SK-N-SH (cell line): ENCODE measurements around the gene MTA3. TPM values are rescaled to one million over a fixed set of nuclear protein-coding genes. Genes with fewer than 3 reads are reported as not detected.

Experiments
- CTCF ChIA-PET: fragments of 300-600, 350-600 bp; formaldehyde crosslinking; extraction: SDS; loops from one replicate; lab custom pipeline; 2021; lab: Yijun Ruan, JAX
- POLR2A ChIA-PET: fragments of 350-600 bp; sonication (Branson Sonifier 250); formaldehyde crosslinking; extraction: SDS; loops from one replicate; lab custom pipeline; 2020; ENCODE audit warnings: antibody characterized with exemption, inconsistent platforms; lab: Yijun Ruan, JAX
- DNase-seq: peaks from one replicate; pipeline ENCODE4 v3.0.0; 2012
- H2AFZ ChIP-seq: fragments of 200-600 bp; sonication (generic); 2 replicates; pipeline ENCODE4 v1.8.1; 2016; ENCODE audit warnings: antibody characterized with exemption, mild to moderate bottlenecking, low read depth
- H3F3A ChIP-seq: fragments of 200-600 bp; sonication (generic); replicated peaks from 2 replicates; pipeline ENCODE3; 2016; ENCODE audit warnings: antibody characterized with exemption, mild to moderate bottlenecking; ENCODE audit not compliant: insufficient read depth
- H3K27ac ChIP-seq, 2 experiments: fragments of 200-500 bp in 1 of 2; fragments of 200-600 bp in 1 of 2; sonication (Bioruptor generic) in 1 of 2; sonication (generic), shearing (Covaris generic) in 1 of 2; 2 replicates each; pipeline versions ENCODE4 v1.5.1 to v1.6.1; 2014 to 2016; ENCODE audit warnings: low read depth in 2 of 2, inconsistent platforms in 1 of 2, low read length in 1 of 2, mild to moderate bottlenecking in 1 of 2, mixed read lengths in 1 of 2
- H3K27me3 ChIP-seq: fragments of 200-600 bp; sonication (generic), shearing (Covaris generic); 2 replicates; pipeline ENCODE4 v1.6.1; 2016; ENCODE audit warnings: mixed run types; ENCODE audit not compliant: insufficient read depth
- H3K36me3 ChIP-seq, 2 experiments: fragments of 200-500 bp in 1 of 2; fragments of 200-600 bp in 1 of 2; sonication (Bioruptor generic) in 1 of 2; sonication (generic) in 1 of 2; replicated peaks in 1 of 2; 2 replicates each; pipeline versions ENCODE3 to v1.5.1; 2014 to 2016; ENCODE audit warnings: low read length in 1 of 2, mild to moderate bottlenecking in 1 of 2; ENCODE audit not compliant: insufficient read depth in 2 of 2, control insufficient read depth in 1 of 2
- H3K4me1 ChIP-seq, 2 experiments: fragments of 200-500 bp in 1 of 2; fragments of 200-600 bp in 1 of 2; sonication (Bioruptor generic) in 1 of 2; sonication (generic), shearing (Covaris generic) in 1 of 2; 2 replicates each; pipeline versions ENCODE4 v1.5.1 to v1.6.1; 2014 to 2016; ENCODE audit warnings: low read depth in 1 of 2, low read length in 1 of 2, mixed run types in 1 of 2; ENCODE audit not compliant: insufficient read depth in 2 of 2, control insufficient read depth in 1 of 2
- H3K4me2 ChIP-seq: fragments of 200-600 bp; sonication (generic), shearing (Covaris generic); 2 replicates; pipeline ENCODE4 v1.6.1; 2017; ENCODE audit warnings: mixed run types
- H3K4me3 ChIP-seq, 2 experiments: fragments of 200-500 bp in 1 of 2; fragments of 200-600 bp in 1 of 2; sonication (Bioruptor generic) in 1 of 2; sonication (generic), shearing (Covaris generic) in 1 of 2; 2 replicates each; pipeline versions ENCODE4 v1.5.1 to v1.8.1; 2014 to 2016; ENCODE audit warnings: low read depth in 2 of 2, inconsistent platforms in 1 of 2, low read length in 1 of 2, mild to moderate bottlenecking in 1 of 2, mixed read lengths in 1 of 2, moderate library complexity in 1 of 2
- H3K79me2 ChIP-seq: fragments of 200-600 bp; sonication (generic); 2 replicates; pipeline ENCODE4 v1.8.1; 2017; ENCODE audit warnings: mild to moderate bottlenecking; ENCODE audit not compliant: insufficient read depth
- H3K9ac ChIP-seq: fragments of 200-600 bp; sonication (generic); 2 replicates; pipeline ENCODE4 v1.6.1; 2017; ENCODE audit warnings: mixed run types
- H3K9me2 ChIP-seq: fragments of 200-600 bp; sonication (generic); 2 replicates; pipeline ENCODE4 v1.6.1; 2017; ENCODE audit warnings: mixed run types
- H3K9me3 ChIP-seq: fragments of 200-600 bp; sonication (generic); 2 replicates; pipeline ENCODE4 v1.6.1; 2017; ENCODE audit warnings: mixed run types, mild to moderate bottlenecking, moderate library complexity
- H4K20me1 ChIP-seq: fragments of 200-600 bp; sonication (generic); 2 replicates; pipeline ENCODE4 v1.6.1; 2017; ENCODE audit warnings: mild to moderate bottlenecking, mixed run types; ENCODE audit not compliant: insufficient read depth
- CTCF ChIP-seq: fragments of 200-600 bp; sonication (generic); IDR thresholded peaks from 2 replicates; pipeline ENCODE4 v1.6.1; 2017; ENCODE audit warnings: antibody characterized with exemption, mild to moderate bottlenecking, moderate library complexity
- FOSL2 ChIP-seq: IDR thresholded peaks from 2 replicates; pipeline ENCODE4 v1.4.0; 2012; ENCODE audit warnings: low read depth, mild to moderate bottlenecking, moderate library complexity, borderline replicate concordance
- IRF3 ChIP-seq: fragments of 150-350 bp; IDR thresholded peaks from 2 replicates; pipeline ENCODE4 v1.6.1; 2016; ENCODE audit warnings: mild to moderate bottlenecking, low read depth, low read length
- JUND ChIP-seq: IDR thresholded peaks from 2 replicates; pipeline ENCODE4 v1.4.0; 2012
- MAX ChIP-seq: IDR thresholded peaks from 2 replicates; pipeline ENCODE4 v1.4.0; 2012; ENCODE audit warnings: low read depth
- NRF1 ChIP-seq: IDR thresholded peaks from 2 replicates; pipeline ENCODE4 v1.6.1; 2012; ENCODE audit warnings: low read depth, mild to moderate bottlenecking, low read length
- PBX3 ChIP-seq: IDR thresholded peaks from 2 replicates; pipeline ENCODE4; 2012
- POLR2AphosphoS5 ChIP-seq: IDR thresholded peaks from 2 replicates; pipeline ENCODE4 v1.6.1; 2012; ENCODE audit warnings: low read depth, low read length
- RAD21 ChIP-seq: IDR thresholded peaks from 2 replicates; pipeline ENCODE4 v1.6.1; 2012; ENCODE audit warnings: mild to moderate bottlenecking, low read length
- RCOR1 ChIP-seq: fragments of 150-350 bp; IDR thresholded peaks from 2 replicates; pipeline ENCODE4 v1.6.1; 2017; ENCODE audit warnings: antibody characterized with exemption, low read length
- REST ChIP-seq: IDR thresholded peaks from 2 replicates; pipeline ENCODE4 v1.6.1; 2012; ENCODE audit warnings: mild to moderate bottlenecking, low read depth, low read length, moderate library complexity
- SIN3A ChIP-seq: IDR thresholded peaks from 2 replicates; pipeline ENCODE4 v1.6.1; 2012; ENCODE audit warnings: low read depth, mild to moderate bottlenecking, low read length, moderate library complexity, borderline replicate concordance
- TCF12 ChIP-seq: IDR thresholded peaks from 2 replicates; pipeline ENCODE4 v1.4.0; 2012
- USF2 ChIP-seq: fragments of 150-350 bp; IDR thresholded peaks from 2 replicates; pipeline ENCODE4 v1.6.1; 2017; ENCODE audit warnings: antibody characterized with exemption, low read length, low read depth, borderline replicate concordance
- YY1 ChIP-seq: IDR thresholded peaks from 2 replicates; pipeline ENCODE4 v1.4.0; 2012; ENCODE audit warnings: low read depth, mild to moderate bottlenecking
- ZBTB33 ChIP-seq: IDR thresholded peaks from 2 replicates; pipeline ENCODE4 v1.4.0; 2012; ENCODE audit warnings: low read depth, borderline replicate concordance
- WGBS: methylation state at CpG from one replicate; pipeline ENCODE4 v1.1.6; 2017; ENCODE audit warnings: low lambda C conversion rate; 5-methylcytosine and 5-hydroxymethylcytosine counted together
- polyA plus RNA-seq, 3 experiments: library from polyadenylated mRNA; depleted of rRNA; stranded (reverse); fragments of >200 nt; gene quantifications; 2 replicates each; pipeline ENCODE4 v1.2.3, GENCODE V29; 2012

MTA3 gene
- polyA plus RNA-seq, 1 of the 3 experiments (the other 2 are of a cell fraction): 30.8 TPM

GRCh38 chr2:42587526-42588117 lies 19.2 kb downstream of the MTA3 start (continued):
- TF ChIP-seq REST (no peak), RAD21 (no peak), ZBTB33 (no peak), YY1 (no peak), RCOR1 (no peak), POLR2AphosphoS5 (no peak), TCF12 (no peak), MAX (no peak), PBX3 (no peak), CTCF (no peak), JUND (no peak)
- TF ChIP-seq, all 33 proteins: peak for 0

- Histone ChIP-seq H3K9ac (no peak overlapping the region), H3K27me3 (no peaks in the 10 kb centered on the region), H3K4me1 (no peaks in the 10 kb centered on the region), H3F3A (peaks cover 11% of the 10 kb centered on the region), H3K4me2 (no peak overlapping the region), H3K27ac (no peak overlapping the region), H3K79me2 (peaks cover 29% of the 10 kb centered on the region), H3K36me3 (peaks cover 3 to 25% of the 10 kb centered on the region in 2 experiments), H3K9me3 (no peaks in the 10 kb centered on the region), H3K4me3 (no peak overlapping the region), H2AFZ (no peak overlapping the region), H4K20me1 (no peaks in the 10 kb centered on the region), H3K9me2 (no peaks in the 10 kb centered on the region)
- TF ChIP-seq PBX3: no peak
- no peak for TF ChIP-seq NRF1
- no peak for TF ChIP-seq USF2
- no peak for TF ChIP-seq SIN3A
- TF ChIP-seq FOSL2: no peak
- no peak for TF ChIP-seq IRF3
- POLR2A ChIA-PET: no interaction called here
- 96% methylated on average over 1 of the region's 1 CpG for WGBS
- CTCF ChIA-PET: interaction anchor here (1.5 kb wide), 1 partner anchor 76 kb away, joined by 5 read pairs; no protein-coding TSS in a partner anchor
- DNase-seq: no peak
Observed at GRCh38 chr2:42588121-42588520, 19.7 kb downstream of the MTA3 start.
